ENCODE results near the gene P3R3URF. TPM values are rescaled to one million over a fixed set of nuclear protein-coding genes. Genes with fewer than 3 reads are reported as not detected.
A peak's percentile ranks its signal among the peaks of the same experiment; 100 is the strongest.
"Not testable (repeated sequence)": the region's sequence is repeated elsewhere in the genome, so short reads cannot be mapped to it uniquely, and the experiment has no call there.

P3R3URF gene
- total RNA-seq (ENCODE audit: unreplicated experiment): not detected
- long read RNA-seq: 0 reads

DNA sequence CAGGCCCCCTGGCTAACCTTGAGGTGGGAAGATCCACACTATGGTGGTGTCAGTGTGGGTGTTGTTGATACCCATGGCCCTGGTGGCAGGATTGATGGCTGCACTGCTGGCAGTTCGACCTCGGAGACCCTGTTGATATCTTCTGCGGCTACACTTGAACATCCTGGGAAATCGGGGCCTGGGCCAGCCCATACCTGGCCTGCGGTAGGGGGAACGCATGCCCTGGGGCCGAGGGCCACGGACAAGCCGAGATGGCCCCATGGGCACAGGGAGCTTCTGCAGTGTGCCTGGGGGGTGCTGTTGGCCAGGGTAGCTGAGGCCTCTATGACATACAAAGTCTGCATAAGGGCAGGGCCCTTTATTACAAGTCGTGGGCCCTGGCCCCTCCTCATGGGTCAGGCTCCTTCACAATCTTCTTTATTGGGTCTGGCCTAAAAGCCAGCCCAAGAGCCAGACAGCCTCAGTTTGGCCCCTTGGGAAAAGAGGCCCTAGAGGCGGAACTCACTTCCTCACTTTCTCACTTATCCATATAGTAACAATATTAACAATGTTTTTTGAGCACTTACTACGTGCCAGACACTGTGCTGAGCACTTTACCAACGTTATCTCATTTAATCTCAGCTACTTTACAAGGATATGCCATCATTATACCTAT, at the start of gene P3R3URF:
TSS of gene P3R3URF (minus strand) at position 278 of the 655 bp plus-strand sequence. CDS start at position 261, 17 bp downstream.
- Mint-ChIP-seq H3K4me1 (ENCODE audit: low read depth, unreplicated experiment) (peaks cover 5% of the 10 kb centered on the region), H3K27ac (ENCODE audit: unreplicated experiment) (no peak within 1 kb of the TSS), H3K27me3 (ENCODE audit: unreplicated experiment) (peaks cover 5% of the 10 kb centered on the region), H3K4me3 (ENCODE audit: unreplicated experiment) (no peak within 1 kb of the TSS), H3K36me3 (ENCODE audit: unreplicated experiment) (no peaks in the 10 kb centered on the region), H3K9me3 (ENCODE audit: unreplicated experiment) (peaks cover 3% of the 10 kb centered on the region)
- no peak for DNase-seq
- TF ChIP-seq, protein P1, sequence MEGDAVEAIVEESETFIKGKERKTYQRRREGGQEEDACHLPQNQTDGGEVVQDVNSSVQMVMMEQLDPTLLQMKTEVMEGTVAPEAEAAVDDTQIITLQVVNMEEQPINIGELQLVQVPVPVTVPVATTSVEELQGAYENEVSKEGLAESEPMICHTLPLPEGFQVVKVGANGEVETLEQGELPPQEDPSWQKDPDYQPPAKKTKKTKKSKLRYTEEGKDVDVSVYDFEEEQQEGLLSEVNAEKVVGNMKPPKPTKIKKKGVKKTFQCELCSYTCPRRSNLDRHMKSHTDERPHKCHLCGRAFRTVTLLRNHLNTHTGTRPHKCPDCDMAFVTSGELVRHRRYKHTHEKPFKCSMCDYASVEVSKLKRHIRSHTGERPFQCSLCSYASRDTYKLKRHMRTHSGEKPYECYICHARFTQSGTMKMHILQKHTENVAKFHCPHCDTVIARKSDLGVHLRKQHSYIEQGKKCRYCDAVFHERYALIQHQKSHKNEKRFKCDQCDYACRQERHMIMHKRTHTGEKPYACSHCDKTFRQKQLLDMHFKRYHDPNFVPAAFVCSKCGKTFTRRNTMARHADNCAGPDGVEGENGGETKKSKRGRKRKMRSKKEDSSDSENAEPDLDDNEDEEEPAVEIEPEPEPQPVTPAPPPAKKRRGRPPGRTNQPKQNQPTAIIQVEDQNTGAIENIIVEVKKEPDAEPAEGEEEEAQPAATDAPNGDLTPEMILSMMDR (IDR thresholded peaks at IDR 0.05; ENCODE audit: partially characterized antibody, unreplicated experiment): no peak

DNA sequence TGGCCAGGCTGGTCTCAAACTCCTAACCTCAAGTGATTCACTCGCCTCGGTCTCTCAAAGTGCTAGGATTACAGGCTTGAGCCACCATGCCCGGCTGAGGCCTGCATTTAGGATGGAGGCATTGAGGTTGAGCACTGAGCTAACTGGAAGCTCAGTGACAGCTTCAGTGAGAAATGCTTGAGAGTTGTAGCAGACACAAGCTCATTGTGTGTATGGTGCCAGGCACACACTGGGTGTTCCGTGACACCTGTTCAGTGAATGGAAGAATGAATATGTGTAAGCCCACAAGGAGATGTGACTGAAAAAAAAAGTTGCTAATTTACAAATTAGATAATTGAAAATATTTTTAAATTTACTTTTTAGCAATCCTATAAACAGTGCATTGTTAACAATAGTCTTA, 48.7 kb upstream of the P3R3URF start:
- TF ChIP-seq, protein P1 (IDR thresholded peaks at IDR 0.05; ENCODE audit: partially characterized antibody, unreplicated experiment): no peak
- H3K4me1 Mint-ChIP-seq (ENCODE audit: low read depth, unreplicated experiment): peaks cover 16% of the 10 kb centered on the region
- H3K4me3 Mint-ChIP-seq (ENCODE audit: unreplicated experiment): no peak overlapping the region
- DNase-seq: no peak
- peaks cover 7% of the 10 kb centered on the region for H3K27me3 Mint-ChIP-seq (ENCODE audit: unreplicated experiment)
- peaks cover 3% of the 10 kb centered on the region for H3K9me3 Mint-ChIP-seq (ENCODE audit: unreplicated experiment)
- H3K27ac Mint-ChIP-seq (ENCODE audit: unreplicated experiment): no peak overlapping the region
- no peaks in the 10 kb centered on the region for H3K36me3 Mint-ChIP-seq (ENCODE audit: unreplicated experiment)

GRCh38 chr1:46223472-46223943, 47.2 kb upstream of the P3R3URF start:
- H3K27ac Mint-ChIP-seq (ENCODE audit: unreplicated experiment): no peak overlapping the region

GRCh38 chr1:46223055-46223454, 46.8 kb upstream of the P3R3URF start:
- not testable (repeated sequence) for H3K27ac Mint-ChIP-seq (ENCODE audit: unreplicated experiment); H3K36me3 Mint-ChIP-seq (ENCODE audit: unreplicated experiment); DNase-seq; H3K4me3 Mint-ChIP-seq (ENCODE audit: unreplicated experiment); H3K9me3 Mint-ChIP-seq (ENCODE audit: unreplicated experiment); H3K27me3 Mint-ChIP-seq (ENCODE audit: unreplicated experiment)
- peaks cover 18% of the 10 kb centered on the region for H3K4me1 Mint-ChIP-seq (ENCODE audit: low read depth, unreplicated experiment)

More at GRCh38 chr1:46223472-46223943, 47.2 kb upstream of the P3R3URF start:
- Mint-ChIP-seq H3K4me1 (ENCODE audit: low read depth, unreplicated experiment) (peaks cover 18% of the 10 kb centered on the region), H3K9me3 (ENCODE audit: unreplicated experiment) (peaks cover 3% of the 10 kb centered on the region), H3K4me3 (ENCODE audit: unreplicated experiment) (no peak overlapping the region), H3K27me3 (ENCODE audit: unreplicated experiment) (peaks cover 6% of the 10 kb centered on the region), H3K36me3 (ENCODE audit: unreplicated experiment) (no peaks in the 10 kb centered on the region)
- TF ChIP-seq, protein P1 (IDR thresholded peaks at IDR 0.05; ENCODE audit: partially characterized antibody, unreplicated experiment): peak; percentile 89
- DNase-seq: peak; percentile 65

GRCh38 chr1:46221749-46222148, 45.5 kb upstream of the P3R3URF start:
- DNase-seq: peak; percentile 24
- peaks cover 21% of the 10 kb centered on the region for H3K4me1 Mint-ChIP-seq (ENCODE audit: low read depth, unreplicated experiment)
- TF ChIP-seq, protein P1 (IDR thresholded peaks at IDR 0.05; ENCODE audit: partially characterized antibody, unreplicated experiment): no peak
- H3K4me3 Mint-ChIP-seq (ENCODE audit: unreplicated experiment): no peak overlapping the region
- H3K27ac Mint-ChIP-seq (ENCODE audit: unreplicated experiment): no peak overlapping the region
- H3K27me3 Mint-ChIP-seq (ENCODE audit: unreplicated experiment): peaks cover 5% of the 10 kb centered on the region
- H3K9me3 Mint-ChIP-seq (ENCODE audit: unreplicated experiment): peaks cover 3% of the 10 kb centered on the region
- no peaks in the 10 kb centered on the region for H3K36me3 Mint-ChIP-seq (ENCODE audit: unreplicated experiment)
